G401.6 (cell line): ENCODE results near the gene PDE3A.

ENCODE experiments used
- FAIRE-seq: peaks from 2 replicates; lab custom pipeline; 2012; peaks lifted over from hg19 to GRCh38; lab: Jason Lieb, UNC

Gene PDE3A

GRCh38 chr12:20495997-20496396 is 127.7 kb downstream of the PDE3A start:
- no peak for FAIRE-seq

- FAIRE-seq, result no peak
Measured at GRCh38 chr12:20497707-20498106, 129.4 kb downstream of the PDE3A start.

- no peak for FAIRE-seq
Measured at GRCh38 chr12:20501958-20502357, 133.6 kb downstream of the PDE3A start.

- no peak for FAIRE-seq
Measured at GRCh38 chr12:20503858-20504257, 135.5 kb downstream of the PDE3A start.

GRCh38 chr12:20505056-20505455 is 136.7 kb downstream of the PDE3A start:
- no peak for FAIRE-seq

GRCh38 chr12:20507056-20507455 is 138.7 kb downstream of the PDE3A start:
- no peak for FAIRE-seq

- FAIRE-seq, result no peak
Measured at GRCh38 chr12:20507711-20508110, 139.4 kb downstream of the PDE3A start.

- FAIRE-seq, result no peak
Measured at GRCh38 chr12:20508359-20508758, 140.0 kb downstream of the PDE3A start.

GRCh38 chr12:20508962-20509361 is 140.6 kb downstream of the PDE3A start:
- FAIRE-seq, result no peak

- no peak for FAIRE-seq
Measured at GRCh38 chr12:20510811-20511210, 142.5 kb downstream of the PDE3A start.

GRCh38 chr12:20513189-20513588 is 144.9 kb downstream of the PDE3A start:
- no peak for FAIRE-seq

- FAIRE-seq, result no peak
Measured at GRCh38 chr12:20514598-20514997, 146.3 kb downstream of the PDE3A start.

GRCh38 chr12:20520532-20520931 is 152.2 kb downstream of the PDE3A start:
- FAIRE-seq, result no peak

GRCh38 chr12:20523658-20524057 is 155.3 kb downstream of the PDE3A start:
- FAIRE-seq, result no peak

- no peak for FAIRE-seq
Measured at GRCh38 chr12:20524113-20524512, 155.8 kb downstream of the PDE3A start.

- no peak for FAIRE-seq
Measured at GRCh38 chr12:20525064-20525610, 156.8 kb downstream of the PDE3A start.

- FAIRE-seq, result no peak
Measured at GRCh38 chr12:20527417-20528163, 159.3 kb downstream of the PDE3A start.

GRCh38 chr12:20528208-20528607 is 159.9 kb downstream of the PDE3A start:
- FAIRE-seq, result no peak

GRCh38 chr12:20546267-20546666 is 177.9 kb downstream of the PDE3A start:
- no peak for FAIRE-seq

GRCh38 chr12:20547816-20548575 is 179.7 kb downstream of the PDE3A start:
- no peak for FAIRE-seq

GRCh38 chr12:20548611-20549010 is 180.3 kb downstream of the PDE3A start:
- FAIRE-seq, result no peak

- FAIRE-seq, result no peak
Measured at GRCh38 chr12:20549108-20549719, 180.9 kb downstream of the PDE3A start.
